SU-DHL-6 (cell line): ENCODE data around the gene WDR33.

ENCODE experiments used
- H2AFZ ChIP-seq: fragments of 200-600 bp; sonication (generic); 2 replicates; pipeline ENCODE4 v1.6.1; 2014; ENCODE audit warnings: low read depth, mild to moderate bottlenecking, moderate library complexity, mixed read lengths, antibody characterized with exemption, low read length; ENCODE audit not compliant: severe bottlenecking
- H3F3A ChIP-seq: fragments of 200-600 bp; shearing (Covaris generic); 2 replicates; pipeline ENCODE4 v1.6.0; 2016; ENCODE audit warnings: antibody characterized with exemption, mild to moderate bottlenecking; ENCODE audit not compliant: insufficient read depth
- H3K27ac ChIP-seq: fragments of 200-600 bp; sonication (generic); 2 replicates; pipeline ENCODE4 v1.5.1; 2016; ENCODE audit warnings: low read depth, mild to moderate bottlenecking, low read length, moderate library complexity, mixed read lengths
- H3K27me3 ChIP-seq: fragments of 200-600 bp; sonication (generic), shearing (Covaris generic); 2 replicates; pipeline ENCODE4 v1.6.0; 2014; ENCODE audit warnings: mild to moderate bottlenecking, low read length
- H3K36me3 ChIP-seq: fragments of 200-600 bp; sonication (generic); 2 replicates; pipeline ENCODE4 v1.6.1; 2014; ENCODE audit warnings: mild to moderate bottlenecking, low read length, mixed read lengths
- H3K4me2 ChIP-seq: fragments of 300-600, 200-600 bp; shearing (Covaris generic), sonication (generic); 2 replicates; pipeline ENCODE4 v1.6.0; 2014; ENCODE audit warnings: low read length, low read depth, mild to moderate bottlenecking; ENCODE audit not compliant: poor library complexity, severe bottlenecking
- H3K4me3 ChIP-seq: fragments of 200-600 bp; sonication (generic); 2 replicates; pipeline ENCODE4 v1.5.1; 2014; ENCODE audit warnings: antibody characterized with exemption, low read length, mild to moderate bottlenecking, mixed read lengths; ENCODE audit not compliant: insufficient read depth, poor library complexity, severe bottlenecking
- H3K79me2 ChIP-seq: fragments of 200-600 bp; sonication (generic); 2 replicates; pipeline ENCODE4 v1.6.1; 2014; ENCODE audit warnings: mild to moderate bottlenecking, low read length, moderate library complexity; ENCODE audit not compliant: insufficient read depth
- H3K9ac ChIP-seq: fragments of 200-600 bp; sonication (generic); 2 replicates; pipeline ENCODE4 v1.7.0; 2014; ENCODE audit warnings: mild to moderate bottlenecking, low read length
- H3K9me2 ChIP-seq: fragments of 200-600 bp; sonication (generic); replicated peaks from 2 replicates; pipeline ENCODE4 v1.6.1; 2014; ENCODE audit warnings: low read length; ENCODE audit not compliant: insufficient read depth
- H3K9me3 ChIP-seq: fragments of 200-600 bp; sonication (generic); 2 replicates; pipeline ENCODE4 v1.6.1; 2014; ENCODE audit warnings: low read length, mixed read lengths; ENCODE audit not compliant: insufficient read depth
- H4K20me1 ChIP-seq: fragments of 200-600 bp; sonication (generic); 2 replicates; pipeline ENCODE4 v1.6.1; 2014; ENCODE audit warnings: low read depth, mild to moderate bottlenecking, antibody characterized with exemption, low read length, moderate library complexity, mixed read lengths
- EZH2phosphoT487 ChIP-seq: fragments of 200-600 bp; sonication (generic), shearing (Covaris generic); conservative IDR thresholded peaks from 2 replicates; pipeline ENCODE4 v1.6.1; 2018; ENCODE audit warnings: mild to moderate bottlenecking, antibody characterized with exemption, low read length, moderate library complexity, mixed read lengths
- TF ChIP-seq, protein P1 (sequence below): fragments of 200-600 bp; sonication (generic); IDR thresholded peaks from one replicate; pipeline ENCODE4 v1.5.1; 2017; ENCODE audit warnings: antibody characterized with exemption, mild to moderate bottlenecking, low read length, moderate library complexity; ENCODE audit not compliant: insufficient read depth, poor library complexity, severe bottlenecking

The WDR33 gene

DNA sequence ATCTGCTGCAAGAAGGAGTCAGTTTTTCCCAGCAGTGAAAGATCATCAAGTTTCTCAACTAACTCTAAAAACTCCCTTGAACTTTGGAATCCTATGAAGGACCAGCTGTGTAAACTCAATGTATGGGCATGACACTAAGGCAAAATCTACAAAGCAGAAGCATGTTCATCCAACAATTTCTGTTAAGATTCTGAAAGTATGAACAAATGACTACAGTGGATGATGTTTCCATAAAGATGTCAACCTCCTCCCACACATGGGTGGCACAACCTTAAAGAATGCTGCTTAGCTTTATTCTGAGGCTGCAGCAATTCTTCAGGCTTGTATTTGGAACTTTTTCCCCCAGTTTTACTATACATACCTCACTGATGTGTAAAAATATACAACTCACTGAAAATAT lies 47.2 kb downstream of the WDR33 start:
- H3K4me3 ChIP-seq = no peak overlapping the region
- TF ChIP-seq EZH2phosphoT487 = no peak
- TF ChIP-seq, protein P1, sequence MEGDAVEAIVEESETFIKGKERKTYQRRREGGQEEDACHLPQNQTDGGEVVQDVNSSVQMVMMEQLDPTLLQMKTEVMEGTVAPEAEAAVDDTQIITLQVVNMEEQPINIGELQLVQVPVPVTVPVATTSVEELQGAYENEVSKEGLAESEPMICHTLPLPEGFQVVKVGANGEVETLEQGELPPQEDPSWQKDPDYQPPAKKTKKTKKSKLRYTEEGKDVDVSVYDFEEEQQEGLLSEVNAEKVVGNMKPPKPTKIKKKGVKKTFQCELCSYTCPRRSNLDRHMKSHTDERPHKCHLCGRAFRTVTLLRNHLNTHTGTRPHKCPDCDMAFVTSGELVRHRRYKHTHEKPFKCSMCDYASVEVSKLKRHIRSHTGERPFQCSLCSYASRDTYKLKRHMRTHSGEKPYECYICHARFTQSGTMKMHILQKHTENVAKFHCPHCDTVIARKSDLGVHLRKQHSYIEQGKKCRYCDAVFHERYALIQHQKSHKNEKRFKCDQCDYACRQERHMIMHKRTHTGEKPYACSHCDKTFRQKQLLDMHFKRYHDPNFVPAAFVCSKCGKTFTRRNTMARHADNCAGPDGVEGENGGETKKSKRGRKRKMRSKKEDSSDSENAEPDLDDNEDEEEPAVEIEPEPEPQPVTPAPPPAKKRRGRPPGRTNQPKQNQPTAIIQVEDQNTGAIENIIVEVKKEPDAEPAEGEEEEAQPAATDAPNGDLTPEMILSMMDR = no peak
- no peak overlapping the region for H3K9ac ChIP-seq
- H3K79me2 ChIP-seq = 0 out of 2 replicates have a peak, but pooled peaks cover 9% of the 10 kb centered on the region
- H3F3A ChIP-seq = peaks cover 7% of the 10 kb centered on the region; the same call in 1 of the 2 replicates
- no peaks in the 10 kb centered on the region for H3K27me3 ChIP-seq
- no peaks in the 10 kb centered on the region for H3K9me3 ChIP-seq
- H2AFZ ChIP-seq = no peak overlapping the region
- H3K36me3 ChIP-seq = peaks cover 67% of the 10 kb centered on the region
- H3K4me2 ChIP-seq = no peak overlapping the region
- no peaks in the 10 kb centered on the region for H3K9me2 ChIP-seq
- no peak overlapping the region for H3K27ac ChIP-seq
- no peaks in the 10 kb centered on the region; the same call in 1 of the 2 replicates for H4K20me1 ChIP-seq

DNA sequence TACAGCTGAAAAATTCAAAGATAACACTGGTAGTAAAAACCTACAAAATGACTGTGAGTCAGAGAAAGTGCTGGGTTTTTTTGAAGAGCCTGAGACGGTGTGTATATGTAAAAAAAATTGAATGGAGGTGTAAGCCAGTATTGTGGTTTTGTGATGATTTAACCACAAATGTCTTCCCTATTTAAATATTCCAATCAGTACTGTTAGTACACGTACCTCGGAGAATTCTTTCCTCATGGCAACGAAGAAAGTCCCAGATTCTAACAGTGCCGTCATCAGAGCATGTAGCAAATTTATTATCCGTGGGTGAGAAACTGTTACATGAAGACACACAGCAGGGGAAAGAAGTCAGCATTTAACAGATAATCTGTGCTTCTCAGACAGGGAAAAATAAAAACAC lies 48.1 kb downstream of the WDR33 start:
- 0 out of 2 replicates have a peak, but pooled peaks cover 3% of the 10 kb centered on the region for H3K79me2 ChIP-seq

DNA sequence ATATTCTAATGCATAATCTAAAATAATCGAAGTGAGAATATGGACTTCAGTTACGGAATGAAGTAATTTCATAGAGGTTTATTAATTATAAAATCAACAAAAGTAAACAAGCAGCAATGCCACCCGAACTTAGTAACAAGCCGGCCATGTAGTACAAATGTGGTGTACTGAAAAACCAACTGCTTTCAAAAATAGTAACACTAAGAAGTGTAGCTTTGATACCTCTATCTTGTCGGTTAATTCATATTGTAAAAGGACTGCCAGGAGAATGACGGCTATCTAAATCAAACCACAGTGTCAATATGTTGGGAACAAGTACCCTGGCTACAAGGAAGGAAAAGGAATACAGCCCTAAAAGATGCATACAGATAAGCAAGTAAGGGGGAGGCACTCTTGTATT lies 48.5 kb downstream of the WDR33 start:
- no peak overlapping the region for H3K4me2 ChIP-seq
- no peaks in the 10 kb centered on the region for H3K27me3 ChIP-seq
- no peak overlapping the region for H3K9ac ChIP-seq
- no peak for TF ChIP-seq EZH2phosphoT487
- TF ChIP-seq, protein P1 = no peak
- H3K9me3 ChIP-seq = no peaks in the 10 kb centered on the region
- H3K79me2 ChIP-seq = no peaks in the 10 kb centered on the region
- H4K20me1 ChIP-seq = no peaks in the 10 kb centered on the region; the same call in 1 of the 2 replicates
- no peak overlapping the region for H3K4me3 ChIP-seq
- H3F3A ChIP-seq = peaks cover 2% of the 10 kb centered on the region; the same call in 1 of the 2 replicates
- no peak overlapping the region for H3K27ac ChIP-seq
- H3K9me2 ChIP-seq = no peaks in the 10 kb centered on the region
- no peak overlapping the region for H2AFZ ChIP-seq
- H3K36me3 ChIP-seq = peaks cover 69% of the 10 kb centered on the region

More for the DNA sequence above, 48.1 kb downstream of the WDR33 start:
- Histone ChIP-seq H3K27me3 (no peaks in the 10 kb centered on the region), H3K27ac (no peak overlapping the region), H3K4me3 (no peak overlapping the region), H3K9me2 (no peaks in the 10 kb centered on the region), H2AFZ (no peak overlapping the region), H3K9ac (no peak overlapping the region), H3K4me2 (no peak overlapping the region), H3K9me3 (no peaks in the 10 kb centered on the region), H3F3A (peaks cover 2% of the 10 kb centered on the region; the same call in 1 of the 2 replicates), H3K36me3 (peaks cover 67% of the 10 kb centered on the region), H4K20me1 (no peaks in the 10 kb centered on the region; the same call in 1 of the 2 replicates)
- TF ChIP-seq, protein P1 = no peak
- TF ChIP-seq EZH2phosphoT487 = no peak
